ENCODE data around the gene JUN.

Gene JUN

DNA sequence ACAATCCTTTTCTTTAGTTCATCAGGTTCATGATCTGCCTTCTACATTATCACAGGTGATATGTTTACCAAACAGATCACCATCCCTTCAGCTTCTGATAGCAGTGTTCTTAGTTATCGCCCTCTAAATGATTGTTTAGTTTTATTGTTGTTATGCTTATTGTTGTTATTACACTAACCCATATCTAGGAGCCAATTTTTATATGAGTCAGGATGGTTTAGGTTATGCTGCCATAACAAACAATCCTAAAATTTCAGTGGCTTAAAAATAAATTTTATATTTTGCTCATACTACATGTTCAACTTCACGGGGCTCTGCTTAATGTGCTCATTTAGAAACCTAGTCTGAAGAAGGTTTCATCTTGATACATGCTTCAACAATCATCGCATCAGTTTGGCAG lies 4.4 kb upstream of the JUN start:
- Histone ChIP-seq H3K9ac (ENCODE audit: low read depth, low read length, poor library complexity, severe bottlenecking) (no peak overlapping the region), H3K9me2 (replicated peaks; ENCODE audit: low read depth, low read length) (no peaks in the 10 kb centered on the region), H3K9me3 (ENCODE audit: insufficient read depth, low read depth, low read length) (no peaks in the 10 kb centered on the region), H3K4me3 (ENCODE audit: low read length, poor library complexity, severe bottlenecking) (no peak overlapping the region), H2AFZ (ENCODE audit: low read length) (no peak overlapping the region), H3K4me1 (ENCODE audit: insufficient read depth, low read length, poor library complexity, severe bottlenecking) (peaks cover 11% of the 10 kb centered on the region), H3F3A (ENCODE audit: low read depth) (no peaks in the 10 kb centered on the region), H3K36me3 (ENCODE audit: insufficient read depth, low read length) (no peaks in the 10 kb centered on the region), H3K79me2 (ENCODE audit: insufficient read depth, low read length) (peaks cover 4% of the 10 kb centered on the region; the same call in 1 of the 2 replicates), H3K27me3 (ENCODE audit: insufficient read depth, low read length, poor library complexity, severe bottlenecking) (no peaks in the 10 kb centered on the region), H3K4me2 (ENCODE audit: low read depth, low read length, poor library complexity, severe bottlenecking) (no peak overlapping the region), H4K20me1 (ENCODE audit: insufficient read depth, low read length, poor library complexity, severe bottlenecking) (no peaks in the 10 kb centered on the region)
- TF ChIP-seq EZH2phosphoT487 (IDR thresholded peaks at IDR 0.05; ENCODE audit: borderline replicate concordance): no peak
- TF ChIP-seq, protein P1, sequence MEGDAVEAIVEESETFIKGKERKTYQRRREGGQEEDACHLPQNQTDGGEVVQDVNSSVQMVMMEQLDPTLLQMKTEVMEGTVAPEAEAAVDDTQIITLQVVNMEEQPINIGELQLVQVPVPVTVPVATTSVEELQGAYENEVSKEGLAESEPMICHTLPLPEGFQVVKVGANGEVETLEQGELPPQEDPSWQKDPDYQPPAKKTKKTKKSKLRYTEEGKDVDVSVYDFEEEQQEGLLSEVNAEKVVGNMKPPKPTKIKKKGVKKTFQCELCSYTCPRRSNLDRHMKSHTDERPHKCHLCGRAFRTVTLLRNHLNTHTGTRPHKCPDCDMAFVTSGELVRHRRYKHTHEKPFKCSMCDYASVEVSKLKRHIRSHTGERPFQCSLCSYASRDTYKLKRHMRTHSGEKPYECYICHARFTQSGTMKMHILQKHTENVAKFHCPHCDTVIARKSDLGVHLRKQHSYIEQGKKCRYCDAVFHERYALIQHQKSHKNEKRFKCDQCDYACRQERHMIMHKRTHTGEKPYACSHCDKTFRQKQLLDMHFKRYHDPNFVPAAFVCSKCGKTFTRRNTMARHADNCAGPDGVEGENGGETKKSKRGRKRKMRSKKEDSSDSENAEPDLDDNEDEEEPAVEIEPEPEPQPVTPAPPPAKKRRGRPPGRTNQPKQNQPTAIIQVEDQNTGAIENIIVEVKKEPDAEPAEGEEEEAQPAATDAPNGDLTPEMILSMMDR (conservative IDR thresholded peaks at IDR 0.05; ENCODE audit: low read length): no peak

DNA sequence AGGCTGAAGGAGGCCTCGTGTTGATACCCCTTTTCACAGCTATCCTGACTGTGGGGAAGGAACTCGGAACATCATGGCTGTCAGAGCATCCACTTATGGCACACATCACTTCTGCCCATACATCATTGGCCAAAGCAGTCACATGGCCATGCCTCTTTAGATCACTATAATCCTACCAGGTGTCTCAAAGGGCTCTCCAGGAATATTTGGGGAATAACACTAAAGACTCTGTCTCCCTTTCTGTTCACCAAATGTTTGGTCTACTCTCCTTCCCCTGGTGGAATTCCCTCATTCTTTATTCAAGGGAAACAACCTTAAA lies 3.0 kb upstream of the JUN start:
- H3K9ac ChIP-seq (ENCODE audit: low read depth, low read length, poor library complexity, severe bottlenecking): no peak overlapping the region
- no peaks in the 10 kb centered on the region for H3K9me3 ChIP-seq (ENCODE audit: insufficient read depth, low read depth, low read length)
- no peaks in the 10 kb centered on the region for H3K36me3 ChIP-seq (ENCODE audit: insufficient read depth, low read length)
- no peak overlapping the region for H2AFZ ChIP-seq (ENCODE audit: low read length)
- H4K20me1 ChIP-seq (ENCODE audit: insufficient read depth, low read length, poor library complexity, severe bottlenecking): peaks cover 6% of the 10 kb centered on the region
- no peaks in the 10 kb centered on the region for H3F3A ChIP-seq (ENCODE audit: low read depth)
- no peaks in the 10 kb centered on the region for H3K27me3 ChIP-seq (ENCODE audit: insufficient read depth, low read length, poor library complexity, severe bottlenecking)
- no peaks in the 10 kb centered on the region for H3K9me2 ChIP-seq (replicated peaks; ENCODE audit: low read depth, low read length)
- H3K4me1 ChIP-seq (ENCODE audit: insufficient read depth, low read length, poor library complexity, severe bottlenecking): peaks cover 14% of the 10 kb centered on the region
- TF ChIP-seq, protein P1 (conservative IDR thresholded peaks at IDR 0.05; ENCODE audit: low read length): no peak
- TF ChIP-seq EZH2phosphoT487 (IDR thresholded peaks at IDR 0.05; ENCODE audit: borderline replicate concordance): no peak
- no peak overlapping the region for H3K4me3 ChIP-seq (ENCODE audit: low read length, poor library complexity, severe bottlenecking)
- H3K79me2 ChIP-seq (ENCODE audit: insufficient read depth, low read length): peaks cover 17% of the 10 kb centered on the region
- no peak overlapping the region for H3K4me2 ChIP-seq (ENCODE audit: low read depth, low read length, poor library complexity, severe bottlenecking)

DNA sequence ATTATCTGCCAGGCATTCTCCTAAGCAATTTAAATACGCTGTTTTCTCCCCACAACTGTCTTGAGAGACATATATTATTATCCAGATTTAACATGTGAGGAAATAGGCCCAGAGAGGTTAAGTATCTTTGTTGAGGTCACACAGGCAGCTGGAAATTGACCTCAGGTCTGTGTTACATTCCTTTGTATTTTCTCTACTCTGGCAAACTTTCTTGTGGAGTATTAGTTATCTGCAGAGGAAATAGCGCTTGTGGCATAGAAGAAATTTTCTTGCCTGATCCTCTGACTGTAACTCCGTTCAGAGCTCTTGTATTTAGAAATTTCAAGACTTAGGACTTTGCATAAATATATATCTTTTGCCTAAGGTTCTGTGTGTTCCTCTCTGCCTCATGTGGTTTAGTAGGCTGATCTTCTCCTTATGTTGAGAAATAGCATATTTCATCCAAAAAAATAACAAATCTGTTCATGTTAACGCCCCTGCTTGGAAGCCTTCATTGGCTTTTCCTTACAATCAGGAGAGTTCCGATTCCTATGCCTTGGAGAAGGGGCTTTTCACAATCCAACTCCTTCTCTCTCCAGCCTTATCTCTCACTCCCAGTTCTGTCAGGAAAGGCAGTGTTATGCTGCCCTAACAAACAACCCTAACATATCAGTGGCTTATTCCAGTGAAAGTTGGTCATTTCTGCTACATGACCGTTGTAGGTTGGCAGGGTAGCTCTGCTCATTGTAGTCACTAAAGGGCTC lies 2.5 kb upstream of the JUN start:
- H3K4me2 ChIP-seq (ENCODE audit: low read depth, low read length, poor library complexity, severe bottlenecking): no peak overlapping the region
- H3K9me3 ChIP-seq (ENCODE audit: insufficient read depth, low read depth, low read length): no peaks in the 10 kb centered on the region
- no peaks in the 10 kb centered on the region for H3K9me2 ChIP-seq (replicated peaks; ENCODE audit: low read depth, low read length)
- no peak overlapping the region for H3K4me3 ChIP-seq (ENCODE audit: low read length, poor library complexity, severe bottlenecking)
- H3K79me2 ChIP-seq (ENCODE audit: insufficient read depth, low read length): peaks cover 23% of the 10 kb centered on the region
- H2AFZ ChIP-seq (ENCODE audit: low read length): no peak overlapping the region
- no peaks in the 10 kb centered on the region for H3F3A ChIP-seq (ENCODE audit: low read depth)
- peaks cover 14% of the 10 kb centered on the region for H3K4me1 ChIP-seq (ENCODE audit: insufficient read depth, low read length, poor library complexity, severe bottlenecking)
- no peaks in the 10 kb centered on the region for H3K36me3 ChIP-seq (ENCODE audit: insufficient read depth, low read length)
- no peaks in the 10 kb centered on the region for H3K27me3 ChIP-seq (ENCODE audit: insufficient read depth, low read length, poor library complexity, severe bottlenecking)
- H3K9ac ChIP-seq (ENCODE audit: low read depth, low read length, poor library complexity, severe bottlenecking): no peak overlapping the region
- TF ChIP-seq EZH2phosphoT487 (IDR thresholded peaks at IDR 0.05; ENCODE audit: borderline replicate concordance): no peak
- TF ChIP-seq, protein P1 (conservative IDR thresholded peaks at IDR 0.05; ENCODE audit: low read length): no peak
- H4K20me1 ChIP-seq (ENCODE audit: insufficient read depth, low read length, poor library complexity, severe bottlenecking): peaks cover 6% of the 10 kb centered on the region

Data from Loucy (cell line).